PC-9 (cell line): ENCODE results near the gene KRT73.

Experiments used
- CTCF ChIP-seq: fragments of 200-600 bp; sonication (generic); conservative IDR thresholded peaks from 2 replicates; pipeline ENCODE4 v1.6.1; 2017; ENCODE audit warnings: mixed run types, antibody characterized with exemption, mild to moderate bottlenecking, moderate library complexity
- EZH2 ChIP-seq: fragments of 200-600 bp; sonication (generic); IDR thresholded peaks from 2 replicates; pipeline ENCODE4 v1.8.0; 2017; ENCODE audit warnings: antibody characterized with exemption, low read depth

- TF ChIP-seq CTCF = no peak
- no peak for TF ChIP-seq EZH2
These were observed 35.9 kb downstream of the KRT73 start for GRCh38 chr12:52582486-52582885.
